K562 (cell line): ENCODE measurements around the gene ZNF488. TPM values are rescaled to one million over a fixed set of nuclear protein-coding genes. Genes with fewer than 3 reads are reported as not detected.

ENCODE experiments used
- CTCFL ChIP-seq: IDR thresholded peaks from 2 replicates; pipeline ENCODE4 v1.6.1; 2011; ENCODE audit warnings: borderline replicate concordance, low read depth, mild to moderate bottlenecking, moderate library complexity, low read length; ENCODE audit not compliant: insufficient read depth, poor library complexity, severe bottlenecking
- DACH1 ChIP-seq: fragments of 450-650 bp; IDR thresholded peaks from 2 replicates; pipeline ENCODE4 v1.6.1; 2018; ENCODE audit not compliant: partially characterized antibody
- ETS1 ChIP-seq: conservative IDR thresholded peaks from 2 replicates; pipeline ENCODE4 v1.6.1; 2011; ENCODE audit warnings: low read depth, mild to moderate bottlenecking, low read length; ENCODE audit not compliant: control insufficient read depth
- GATA2 ChIP-seq: sonication (generic); formaldehyde crosslinking; IDR thresholded peaks from 2 replicates; pipeline ENCODE4 v1.4.0; 2020; ENCODE audit warnings: mild to moderate bottlenecking, missing genetic modification reagents
- HMG20A ChIP-seq: fragments of 450-650 bp; formaldehyde crosslinking; conservative IDR thresholded peaks from 2 replicates; pipeline ENCODE4 v1.4.0; 2020; ENCODE audit warnings: mild to moderate bottlenecking, mixed read lengths
- HMGXB4 ChIP-seq: sonication (generic); formaldehyde crosslinking; IDR thresholded peaks from 2 replicates; pipeline ENCODE4 v1.8.1; 2023; ENCODE audit warnings: mild to moderate bottlenecking, missing genetic modification reagents
- MXI1 ChIP-seq: IDR thresholded peaks from 2 replicates; pipeline ENCODE4 v1.6.1; 2011; ENCODE audit warnings: low read depth, mild to moderate bottlenecking, improper control_type of control experiment, low read length
- NR0B1 ChIP-seq: fragments of 450-650 bp; IDR thresholded peaks from one replicate; pipeline ENCODE4 v1.6.1; 2018; ENCODE audit warnings: mild to moderate bottlenecking, moderate library complexity; ENCODE audit not compliant: partially characterized antibody
- NR4A1 ChIP-seq, 2 experiments: fragments of 250-450 bp in 1 of 2; fragments of 450-650 bp in 1 of 2; sonication (Bioruptor Pico) in 1 of 2; IDR thresholded peaks; 2 replicates each; pipeline versions ENCODE4 v1.4.0 to v1.6.1; 2016 to 2020; ENCODE audit warnings: mild to moderate bottlenecking in 2 of 2, missing compliant biosample characterization in 1 of 2, missing genetic modification characterization in 1 of 2, moderate library complexity in 1 of 2
- RBM39 ChIP-seq: fragments of 200-400 bp; formaldehyde crosslinking; optimal IDR thresholded peaks from 2 replicates; pipeline ENCODE3; 2018; ENCODE audit warnings: low read depth, low read length
- UBTF ChIP-seq, 2 experiments: IDR thresholded peaks; 2 replicates each; pipeline ENCODE4 v1.6.1; 2012; ENCODE audit warnings: improper control_type of control experiment in 2 of 2, low read depth in 2 of 2, low read length in 2 of 2, borderline replicate concordance in 1 of 2
- ZNF316 ChIP-seq: fragments of 450-650 bp; IDR thresholded peaks from 2 replicates; pipeline ENCODE4 v1.6.1; 2016
- ZNF740 ChIP-seq, 3 experiments: fragments of 200-800 bp in 1 of 3; sonication (Bioruptor generic) in 1 of 3; sonication (generic) in 1 of 3; formaldehyde crosslinking in 1 of 3; IDR thresholded peaks; 2 replicates each; pipeline versions ENCODE4 v1.6.1 to v1.8.0; 2016 to 2022; ENCODE audit warnings: mild to moderate bottlenecking in 2 of 3, missing compliant biosample characterization in 2 of 3, missing genetic modification characterization in 2 of 3, missing genetic modification reagents in 1 of 3
- ZNF79 ChIP-seq: fragments of 250-450 bp; sonication (Bioruptor Pico); IDR thresholded peaks from 2 replicates; pipeline ENCODE4 v1.4.0; 2020; ENCODE audit warnings: low read depth, mild to moderate bottlenecking, moderate library complexity
- polyA plus RNA-seq, 8 experiments: library from polyadenylated mRNA; depleted of rRNA in 4 of 8; stranded (reverse) in 5 of 8; unstranded in 3 of 8; fragments of >200 nt; fragmentation: Nextera tagmentation in 2 of 8; fragmentation: Illumina TruSeq in 1 of 8; extraction: Ambion mirVana in 2 of 8; extraction: Trizol in 1 of 8; gene quantifications; 2 replicates each; pipeline versions ENCODE4 v1.2.1 to v1.2.3, GENCODE V29; 2011 to 2014; ENCODE audit warnings: inconsistent platforms in 1 of 8, missing spikeins in 1 of 8
- total RNA-seq, 7 experiments: library from RNA; depleted of rRNA in 6 of 7; stranded (reverse); fragments of >200 nt in 6 of 7; fragmentation: Illumina TruSeq in 2 of 7; extraction: Trizol in 2 of 7; gene quantifications; 2 replicates each; pipeline versions ENCODE4 v1.2.1 to v1.2.3, GENCODE V29; 2011 to 2021; ENCODE audit warnings: low replicate concordance in 1 of 7

Gene ZNF488
- total and polyA plus RNA-seq, 9 of the 15 experiments (the other 6 are each of a cell fraction or from before 2014, with no cell fraction given) = 0.03 to 0.09 (median 0.05) TPM; not detected in 3

GRCh38 chr10:47336387-47337134 lies 47.5 kb downstream of the ZNF488 start (continued):
- no peak for TF ChIP-seq NR0B1
- no peak for TF ChIP-seq HMGXB4 (CRISPR knock-in tag)
- no peak for TF ChIP-seq DACH1
- no peak for TF ChIP-seq CTCFL
- TF ChIP-seq ETS1 = no peak
- TF ChIP-seq ZNF740 (CRISPR knock-in tag; IDR thresholded peaks at IDR 0.05) = no peak
- TF ChIP-seq ZNF740 (tag; IDR thresholded peaks at IDR 0.05) = no peak
- TF ChIP-seq MXI1 = no peak
- TF ChIP-seq NR4A1 (CRISPR knock-in tag; IDR thresholded peaks at IDR 0.05) = no peak
- no peak for TF ChIP-seq NR4A1 (tag; IDR thresholded peaks at IDR 0.05)
- no peak for TF ChIP-seq ZNF79 (CRISPR knock-in tag)
- peak; percentile 47 for TF ChIP-seq ZNF316
- TF ChIP-seq RBM39 = no peak
- TF ChIP-seq UBTF (IDR thresholded peaks at IDR 0.05; ENCODE audit: borderline replicate concordance in 1 of 2, low read depth in 2 of 2, low read length in 2 of 2) = no peak
- no peak for TF ChIP-seq HMG20A (CRISPR knock-in tag)
- no peak for TF ChIP-seq GATA2 (CRISPR knock-in tag)
